ENCODE data around the gene SHISA6.

Gene SHISA6

GRCh38 chr17:11610999-11611566 lies 370.1 kb downstream of the SHISA6 start:
- DNase-seq: no peak

GRCh38 chr17:11612956-11613355 lies 371.9 kb downstream of the SHISA6 start:
- no peak for DNase-seq
